T-helper 2 cell treated with Interferon-gamma antibody and Interleukin-4, amounts not matched to agents 100 ng/mL and 5 ng/mL, for 36 hours (primary cell): ENCODE data around the gene MUTYH. TPM values are rescaled to one million over a fixed set of nuclear protein-coding genes. Genes with fewer than 3 reads are reported as not detected.

ENCODE experiments used
- intact Hi-C: fragments of 100-400 bp; cut with micrococcal nuclease; formaldehyde crosslinking; loops from one replicate; pipeline ENCODE4 v1.15.1; 2023
- total RNA-seq: library from RNA; stranded (reverse); gene quantifications from 2 replicates; pipeline ENCODE4 v1.2.3, GENCODE V29; 2022

The MUTYH gene
- total RNA-seq, 1 donor from 2014 or later, result 45.1 TPM

DNA sequence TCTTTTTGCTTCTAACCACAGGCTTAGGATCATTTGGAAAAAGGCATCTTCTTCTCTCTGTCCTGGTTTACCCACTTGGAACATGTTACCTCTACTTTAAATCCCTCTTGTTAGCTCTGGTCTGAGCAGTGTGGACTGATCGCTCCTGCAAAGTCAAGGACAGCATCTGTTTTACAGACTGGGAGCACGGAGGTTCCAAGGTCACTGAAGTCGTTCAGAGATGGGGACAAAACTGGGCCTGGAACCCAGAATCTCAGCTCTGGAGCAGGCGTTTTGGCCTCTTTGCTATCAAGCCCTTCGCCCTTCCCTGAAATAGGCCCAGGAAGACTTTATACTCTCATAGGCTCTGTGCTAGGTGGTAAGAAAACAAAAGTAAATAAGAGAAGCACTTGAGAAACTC is 11.3 kb upstream of the MUTYH start:
- intact Hi-C loops, result no loop called here

DNA sequence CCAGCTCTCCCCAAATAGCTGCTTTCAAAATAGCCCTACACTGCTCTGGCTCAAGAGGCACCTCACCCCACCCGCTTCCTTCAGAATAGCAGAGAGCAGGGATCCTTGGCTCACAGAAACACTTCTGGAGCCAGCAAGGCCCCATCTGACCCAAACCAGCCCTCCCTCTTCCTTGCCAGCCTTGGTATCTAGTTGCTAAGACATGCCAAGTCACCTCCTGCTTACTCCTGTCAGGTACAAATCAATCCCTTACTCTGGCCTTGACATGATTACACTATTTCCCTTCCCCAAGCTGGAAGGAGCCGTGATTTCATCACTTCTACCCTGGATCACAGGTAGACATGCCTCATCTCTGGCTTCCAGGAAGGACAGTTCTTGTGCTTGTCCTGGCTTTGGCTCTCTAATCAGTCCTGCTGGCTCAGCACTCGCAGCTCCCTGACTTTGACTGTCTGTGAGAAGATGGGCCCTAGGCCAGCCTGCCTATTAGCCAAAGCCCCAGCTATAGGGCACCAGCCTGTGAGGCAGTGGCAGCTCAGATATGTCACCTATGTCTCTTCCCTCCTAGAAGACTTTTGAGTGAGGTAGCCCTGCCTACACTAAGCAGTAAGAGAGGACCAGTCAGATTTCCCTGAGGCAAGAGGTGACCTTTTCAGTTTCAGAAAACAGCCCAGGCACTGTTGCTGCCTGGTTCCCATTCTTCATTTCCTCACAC is 8.9 kb upstream of the MUTYH start:
- intact Hi-C loops, result no loop called here

DNA sequence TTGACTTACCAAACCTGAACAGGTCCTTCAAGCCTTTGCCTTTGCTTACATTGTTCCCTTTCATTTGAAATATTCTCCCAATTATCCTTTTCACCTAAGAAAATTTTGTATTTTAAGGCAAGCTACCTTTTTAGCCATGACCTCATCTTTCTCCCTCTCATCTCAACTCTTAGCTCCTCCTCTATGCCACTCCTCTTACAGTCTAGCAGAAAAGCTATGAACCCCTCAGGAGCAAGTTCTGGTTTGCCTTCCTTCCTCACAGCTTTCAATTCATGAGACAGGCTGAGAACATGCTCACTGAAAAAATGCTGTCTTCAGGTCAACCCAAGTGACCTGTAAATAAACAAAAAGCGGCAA is 8.3 kb upstream of the MUTYH start:
- intact Hi-C loops, result no loop called here

DNA sequence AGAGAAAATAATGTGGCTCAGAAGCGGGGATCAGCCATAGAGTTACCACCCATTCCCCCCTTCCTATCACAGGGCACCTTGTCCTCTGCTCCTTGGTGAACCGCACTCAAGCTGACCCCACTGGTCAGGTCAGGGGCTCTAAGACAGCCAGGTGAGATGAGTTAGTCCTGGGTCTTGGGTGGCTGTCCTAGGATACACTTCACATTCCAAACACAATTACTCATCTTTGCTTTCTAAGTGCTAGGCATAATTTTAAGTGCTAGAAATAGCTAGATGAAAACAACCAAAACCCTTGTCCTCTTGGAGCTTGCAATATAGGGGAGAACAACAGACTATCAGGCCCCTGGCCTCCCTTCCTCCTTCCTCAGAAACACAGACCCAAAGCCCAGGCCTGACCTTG is 7.8 kb upstream of the MUTYH start:
- intact Hi-C loops, result no loop called here

DNA sequence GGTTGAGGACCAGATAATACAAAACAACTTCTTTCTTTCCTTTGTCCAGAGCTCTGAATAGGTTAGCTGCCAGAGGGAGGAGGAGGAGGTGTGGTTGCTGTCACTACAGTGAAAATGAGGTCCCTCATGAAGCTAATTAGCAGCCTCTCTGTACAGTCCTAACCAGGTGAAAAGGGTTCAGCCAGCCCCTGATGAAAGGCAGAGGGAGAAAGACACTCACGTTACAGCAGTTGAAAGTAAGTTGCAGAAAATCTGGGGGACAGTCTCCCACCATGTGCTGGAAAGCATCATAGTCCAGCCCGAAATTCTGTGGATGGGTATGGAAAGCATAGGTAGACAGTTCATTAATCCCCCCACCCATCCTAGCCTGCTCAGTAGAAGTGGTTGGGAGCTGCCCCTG is 6.2 kb upstream of the MUTYH start:
- intact Hi-C loops, result no loop called here

DNA sequence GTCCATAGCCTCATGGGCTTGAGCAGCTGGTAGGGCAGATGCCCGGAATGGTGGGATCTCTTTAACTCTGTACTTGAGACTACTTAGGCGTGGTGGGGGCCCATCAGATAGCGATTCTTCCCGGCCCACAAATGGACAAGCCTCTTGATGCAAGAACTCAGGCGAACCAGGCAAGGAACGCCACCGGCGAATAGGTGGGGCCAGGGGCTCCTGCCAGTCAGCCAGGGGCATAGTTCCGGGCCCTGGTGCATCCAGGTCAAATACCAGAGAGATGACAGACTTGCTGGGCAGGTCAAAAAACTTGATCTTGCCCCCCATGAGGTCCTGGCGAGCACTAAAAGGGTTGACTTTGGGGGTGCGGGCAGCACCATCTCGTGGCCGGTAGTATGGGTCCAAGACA is 4.8 kb upstream of the MUTYH start:
- intact Hi-C loops, result no loop called here

DNA sequence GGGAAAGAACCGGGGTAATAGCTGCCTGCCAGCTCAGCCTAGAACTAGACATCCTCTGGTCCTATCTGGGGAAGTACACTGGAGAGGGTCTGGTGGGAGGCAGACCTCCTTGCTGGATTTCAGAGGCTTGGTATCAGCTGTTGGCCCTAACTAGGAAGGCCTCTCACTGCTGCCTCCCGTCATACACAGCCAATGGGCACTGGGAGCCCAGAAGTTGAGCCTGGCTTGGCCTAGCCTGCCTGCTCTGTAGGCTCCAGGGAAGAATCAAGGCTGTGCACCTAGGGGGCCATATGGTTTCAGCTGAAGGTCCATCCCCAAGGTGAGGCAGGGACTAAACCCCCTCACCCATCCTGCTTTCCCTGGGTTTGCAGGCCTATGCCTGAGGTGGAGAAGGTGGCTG is 4.3 kb upstream of the MUTYH start:
- intact Hi-C loops, result loop anchor here (5.0 kb wide), 1 partner anchor 208 kb away; the partner anchor contains the start of gene AKR1A1

DNA sequence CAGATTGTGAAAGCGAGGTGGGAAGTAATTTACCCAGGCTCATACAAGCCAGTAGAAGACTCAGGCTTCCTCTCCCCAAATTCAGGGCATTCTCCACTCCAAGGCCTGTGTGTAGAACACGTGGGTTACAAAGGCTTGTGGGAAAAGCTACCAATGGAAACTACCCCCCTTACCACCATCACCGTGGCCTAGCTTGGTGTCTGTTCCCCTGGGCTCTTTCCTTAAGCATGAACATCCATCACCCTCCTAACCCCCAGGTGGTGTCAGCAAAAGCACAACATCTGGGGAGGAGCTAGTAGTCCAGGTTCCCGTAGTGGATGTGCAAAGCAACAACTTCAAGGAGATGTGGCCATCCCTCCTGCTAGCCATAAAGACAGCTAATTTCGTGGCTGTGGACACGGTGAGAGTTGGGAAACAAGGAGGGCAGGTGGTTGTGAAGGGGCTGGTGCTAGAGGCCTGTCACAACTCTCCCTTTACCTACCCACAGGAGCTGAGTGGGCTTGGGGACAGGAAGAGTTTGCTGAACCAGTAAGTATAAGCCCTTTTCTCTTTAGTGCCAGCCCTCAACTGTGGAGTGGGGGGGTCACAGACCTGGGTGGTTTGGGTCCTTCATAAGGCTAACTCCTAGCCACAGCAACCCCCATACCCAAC is 701 bp upstream of the MUTYH start:
- intact Hi-C loops, result loop anchor here (1.0 to 5.0 kb wide), 9 partner anchors 38 to 667 kb away; partner anchors contain the start of genes AKR1A1, ARMH1, CCDC163 and MMACHC

DNA sequence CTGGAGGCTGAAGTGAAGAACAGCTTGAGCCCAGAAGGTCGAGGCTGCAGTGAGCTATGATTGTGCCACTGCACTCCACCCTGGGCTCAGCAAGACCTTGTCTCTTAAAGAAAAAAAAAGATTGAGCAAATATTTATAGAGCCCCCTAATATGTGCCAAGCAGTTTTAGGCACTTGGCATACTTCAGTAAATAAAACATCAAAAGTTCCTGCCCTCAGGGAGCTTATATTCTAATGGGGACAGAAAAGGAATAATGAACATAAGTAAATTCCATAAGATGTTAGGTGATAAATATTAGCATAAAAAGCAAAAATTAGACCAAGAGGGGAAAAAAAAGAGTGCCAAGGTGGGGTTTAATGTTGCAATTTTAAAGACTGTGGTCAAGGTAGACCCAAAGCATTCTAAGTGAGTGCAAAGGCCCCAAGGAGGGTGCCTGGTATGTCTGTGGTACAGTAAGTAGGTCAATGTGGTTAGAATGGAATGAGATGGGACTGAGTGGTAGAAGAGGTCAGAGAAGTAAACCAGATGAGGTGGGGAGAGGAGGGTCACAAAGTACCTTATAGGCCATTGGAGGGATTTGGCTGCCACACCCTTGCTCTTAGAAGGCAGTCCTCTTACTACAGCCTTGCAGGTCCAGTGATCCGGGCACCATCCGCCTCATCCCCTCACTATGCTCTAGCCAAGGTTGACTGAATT is 2.5 kb downstream of the MUTYH start:
- intact Hi-C loops, result loop anchor here (2.0 kb wide), 1 partner anchor 909 kb away; the partner anchor contains the start of gene RAD54L

DNA sequence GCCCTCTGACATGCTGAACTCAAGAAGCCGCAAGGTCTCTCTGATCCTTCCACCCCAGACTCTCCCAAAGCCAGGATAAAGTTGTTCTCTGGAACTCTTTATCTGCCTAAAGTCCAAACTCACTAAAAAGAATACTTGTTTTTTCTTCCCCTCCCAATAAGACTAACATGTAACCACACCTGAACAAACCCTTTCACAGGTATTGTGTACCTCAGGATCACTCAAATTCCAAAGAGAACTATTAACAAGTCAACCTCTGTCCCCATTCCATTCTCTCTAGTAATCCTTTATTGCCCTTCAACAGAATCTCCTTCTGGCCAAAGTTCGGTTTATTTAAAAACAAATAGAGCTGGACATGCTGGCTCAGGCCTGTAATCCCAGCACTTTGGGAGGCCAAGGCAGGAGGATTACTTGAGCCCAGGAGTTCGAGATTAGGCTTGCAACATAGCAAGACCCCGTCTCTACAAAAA is 4.3 kb downstream of the MUTYH start:
- intact Hi-C loops, result no loop called here

DNA sequence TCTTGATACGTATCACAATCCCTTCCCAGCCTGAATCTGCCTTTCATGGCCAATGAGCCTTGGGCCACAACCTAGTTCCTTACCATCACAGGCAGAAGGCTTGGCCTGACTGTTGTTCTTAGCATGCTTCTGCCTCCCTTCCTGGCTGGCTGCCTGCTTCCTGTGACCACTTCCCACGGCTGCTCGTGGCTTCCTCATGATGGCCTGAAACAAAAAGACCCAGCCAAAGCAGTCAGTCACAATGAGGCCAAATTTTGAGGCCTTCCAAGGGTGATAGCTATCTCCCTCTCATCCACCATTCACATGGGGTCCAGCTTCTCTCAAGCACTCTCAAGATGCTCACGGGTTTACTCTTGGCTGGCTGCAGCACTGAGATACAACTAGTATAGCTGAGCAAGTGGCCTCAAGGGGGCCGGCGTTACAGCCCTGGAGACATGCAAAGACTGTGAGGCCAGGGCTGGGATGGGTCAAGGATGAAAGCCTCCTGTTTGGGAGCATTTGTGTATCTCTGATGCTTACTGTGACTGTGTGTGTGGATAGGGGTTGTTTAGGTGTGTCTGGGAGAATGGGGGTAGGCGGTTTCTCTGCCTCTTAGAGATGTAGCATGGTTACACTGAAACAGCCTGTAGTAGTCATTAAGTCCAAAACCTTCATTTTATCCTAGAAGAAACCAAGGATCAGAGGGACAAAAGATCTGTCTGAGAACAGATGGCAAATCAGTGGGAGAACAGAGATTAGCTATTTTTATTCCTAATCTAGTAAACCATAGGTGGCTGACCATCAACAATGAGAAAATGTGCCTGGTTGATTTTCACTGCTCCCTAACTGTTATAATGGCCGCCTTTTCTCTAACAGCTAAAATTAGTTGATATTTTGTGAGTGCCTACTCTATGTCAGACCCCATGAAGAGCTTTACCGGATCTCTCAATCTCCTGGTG is 5.7 kb downstream of the MUTYH start:
- intact Hi-C loops, result no loop called here

DNA sequence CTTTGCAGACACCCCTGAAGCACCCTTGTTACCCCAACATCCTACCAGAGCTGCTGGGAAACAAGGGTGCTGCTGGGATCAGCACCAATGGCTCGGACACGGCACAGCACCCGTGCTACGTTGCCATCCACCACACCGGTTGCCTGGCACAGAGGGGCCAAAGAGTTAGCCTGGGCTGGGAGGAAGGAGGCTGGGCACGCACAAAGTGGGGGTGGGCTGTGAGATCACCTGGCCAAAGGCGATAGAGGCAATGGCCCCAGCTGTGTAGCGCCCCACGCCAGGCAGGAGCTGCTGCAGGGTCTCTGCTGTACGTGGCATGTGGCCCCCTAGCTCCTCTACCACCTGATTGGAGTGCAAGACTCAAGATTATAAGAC is 7.9 kb downstream of the MUTYH start:
- intact Hi-C loops, result no loop called here

DNA sequence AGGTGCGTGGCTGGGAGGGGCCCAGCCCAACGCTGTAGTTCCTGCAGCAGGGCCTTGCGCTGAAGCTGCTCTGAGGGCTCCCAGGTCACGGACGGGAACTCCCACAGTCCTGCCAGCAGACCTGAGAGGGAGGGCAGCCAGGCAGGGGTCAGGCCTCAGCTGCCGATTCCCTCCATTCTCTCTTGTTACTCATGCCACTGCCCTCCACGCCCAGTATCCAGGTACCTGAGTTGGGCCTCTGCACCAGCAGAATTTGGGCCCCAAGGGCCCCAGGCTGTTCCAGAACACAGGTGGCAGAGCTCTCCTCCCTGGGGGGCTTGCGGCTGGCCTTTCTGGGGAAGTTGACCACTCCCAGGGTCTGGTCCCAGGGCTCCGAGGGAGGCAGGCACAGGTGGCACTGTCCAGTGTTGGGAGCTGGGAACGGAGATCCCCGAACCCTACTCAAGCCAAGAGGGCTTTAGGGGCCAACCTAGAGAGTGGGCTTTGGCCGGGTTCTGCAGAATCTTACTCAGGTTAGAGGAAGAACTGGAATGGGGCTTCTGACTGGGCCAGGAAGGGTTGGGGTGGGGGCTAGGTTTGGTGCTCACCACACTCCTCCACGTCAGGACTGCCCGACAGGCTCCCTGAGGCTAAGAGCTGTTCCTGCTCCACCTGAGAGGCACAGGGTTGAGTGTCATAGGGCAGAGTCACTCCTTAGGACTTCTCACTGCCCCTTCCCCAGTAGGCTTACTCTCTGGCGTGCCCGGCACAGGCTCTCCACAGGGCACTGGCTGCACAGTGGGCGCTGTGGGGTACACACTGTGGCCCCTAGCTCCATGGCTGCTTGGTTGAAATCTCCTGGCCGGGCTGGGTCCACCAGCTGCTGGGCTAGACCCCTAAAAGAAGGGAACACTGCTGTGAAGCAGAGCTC is 8.5 kb downstream of the MUTYH start:
- intact Hi-C loops, result no loop called here

DNA sequence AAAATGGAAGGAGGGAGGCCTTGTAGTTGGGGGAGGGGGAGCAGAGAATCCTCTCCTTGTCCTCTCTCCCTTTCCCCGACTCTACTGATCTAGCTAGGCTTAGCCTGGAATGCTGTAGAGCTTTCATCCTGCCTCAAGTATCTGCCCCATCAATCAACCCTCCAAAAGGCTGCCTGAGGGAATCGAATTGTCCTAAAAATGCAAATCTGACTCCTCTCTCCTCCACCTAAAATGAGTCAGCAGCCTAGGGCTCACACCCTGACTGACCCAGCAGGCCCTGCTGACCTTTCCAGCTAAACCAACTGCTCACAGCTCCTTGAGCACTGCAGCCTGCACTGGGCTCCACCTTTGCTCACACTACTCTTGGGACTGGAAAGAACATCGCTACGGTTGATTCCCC is 10.8 kb downstream of the MUTYH start:
- intact Hi-C loops, result no loop called here

DNA sequence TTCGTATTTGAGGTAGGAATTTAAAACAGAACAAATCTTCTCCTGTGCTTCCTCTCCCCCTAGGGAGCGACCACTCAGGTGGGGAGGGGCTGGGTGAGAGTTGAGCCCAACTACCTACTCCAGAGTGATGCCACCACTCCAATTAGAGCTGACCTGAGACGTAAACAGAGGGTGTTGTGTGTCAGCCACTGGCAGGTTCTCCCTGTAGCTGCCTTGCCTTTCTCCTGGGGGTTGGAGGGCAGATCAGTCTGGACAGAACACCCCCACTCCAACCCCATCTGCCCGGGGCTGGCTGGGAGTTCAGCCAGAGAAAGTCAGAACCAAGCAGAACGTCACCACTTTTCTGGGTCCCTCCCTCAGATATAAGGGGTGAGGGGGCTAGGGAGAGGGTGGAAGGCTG is 11.6 kb downstream of the MUTYH start:
- intact Hi-C loops, result no loop called here

DNA sequence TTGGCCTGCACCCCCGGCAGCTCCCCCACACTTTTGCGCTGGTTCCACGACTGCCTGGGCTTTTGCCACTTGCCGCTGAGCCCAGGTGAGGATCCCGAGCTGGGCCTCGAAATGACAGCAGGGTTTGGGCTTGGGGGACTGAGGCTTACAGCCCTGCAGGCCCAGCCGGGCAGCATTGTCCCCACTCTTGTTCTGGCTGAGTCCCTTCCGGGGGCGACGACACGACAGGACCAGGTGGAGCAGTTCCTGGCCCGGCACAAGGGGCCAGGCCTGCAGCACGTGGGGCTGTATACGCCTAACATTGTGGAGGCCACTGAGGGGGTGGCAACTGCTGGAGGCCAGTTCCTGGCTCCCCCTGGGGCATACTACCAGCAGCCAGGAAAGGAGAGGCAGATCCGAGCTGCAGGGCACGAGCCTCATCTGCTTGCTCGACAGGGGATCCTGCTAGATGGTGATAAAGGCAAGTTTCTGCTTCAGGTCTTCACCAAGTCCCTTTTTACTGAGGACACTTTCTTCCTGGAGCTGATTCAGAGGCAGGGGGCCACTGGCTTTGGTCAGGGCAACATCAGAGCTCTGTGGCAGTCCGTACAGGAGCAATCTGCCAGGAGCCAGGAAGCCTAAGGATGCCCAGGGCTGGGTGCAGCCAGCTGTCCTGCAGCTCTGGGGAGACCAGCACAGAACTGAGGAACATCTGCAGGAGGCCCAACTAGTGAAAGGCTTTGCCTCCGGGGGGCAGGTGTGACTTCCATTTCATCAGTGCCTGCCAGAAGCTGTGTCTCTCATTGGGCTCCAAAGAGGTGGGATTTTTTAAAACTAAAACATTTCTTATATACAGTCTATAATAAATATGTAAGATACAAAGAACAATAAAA is 12.4 kb downstream of the MUTYH start:
- intact Hi-C loops, result no loop called here

DNA sequence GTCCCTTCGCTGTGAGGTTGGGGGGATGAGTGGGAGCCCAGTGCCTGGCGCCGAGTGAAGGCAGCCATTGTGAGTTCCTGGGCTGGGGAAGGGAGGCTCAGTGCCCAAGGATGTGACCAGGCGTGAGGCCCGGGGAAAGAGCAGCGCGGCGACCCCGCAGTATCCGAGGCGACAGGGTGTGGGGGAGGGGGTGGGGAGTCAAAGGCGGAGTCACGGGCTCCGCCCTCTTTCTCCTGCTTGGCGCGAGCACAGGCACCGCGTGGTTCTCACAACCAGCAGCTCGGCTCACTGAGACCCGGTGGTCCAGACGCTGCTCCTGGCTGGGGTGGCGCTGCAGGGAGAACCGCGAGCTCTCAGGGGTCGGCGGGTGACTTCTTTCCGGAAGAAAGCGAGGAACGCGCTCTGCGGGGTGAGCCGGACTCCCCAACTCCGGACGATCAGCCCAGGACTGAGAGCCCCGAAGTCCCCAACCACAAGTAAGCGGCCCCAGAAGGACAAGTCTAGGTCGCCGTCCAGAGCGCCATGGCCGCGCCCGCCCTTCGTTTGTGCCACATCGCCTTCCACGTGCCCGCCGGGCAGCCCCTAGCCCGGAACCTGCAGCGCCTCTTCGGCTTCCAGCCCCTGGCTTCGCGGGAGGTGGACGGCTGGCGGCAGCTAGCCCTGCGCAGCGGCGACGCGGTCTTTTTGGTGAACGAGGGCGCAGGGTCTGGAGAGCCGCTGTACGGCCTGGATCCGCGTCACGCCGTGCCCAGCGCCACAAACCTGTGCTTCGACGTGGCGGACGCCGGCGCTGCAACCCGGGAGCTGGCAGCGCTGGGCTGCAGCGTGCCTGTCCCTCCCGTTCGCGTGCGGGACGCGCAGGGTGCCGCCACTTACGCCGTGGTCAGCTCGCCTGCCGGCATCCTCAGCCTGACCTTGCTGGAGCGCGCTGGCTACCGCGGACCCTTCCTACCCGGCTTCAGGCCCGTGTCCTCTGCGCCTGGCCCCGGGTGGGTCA is 13.3 kb downstream of the MUTYH start, which contains the start of gene HPDL:
Gene HPDL, plus strand, starts transcription at position 269 of the 997 bp plus-strand sequence. Its CDS starts 254 bp downstream, at position 523.
- intact Hi-C loops, result loop anchor here (1.0 kb wide), 1 partner anchor 23 kb away; no protein-coding TSS in a partner anchor
